BLaER1 treated with 17β-estradiol and CSF1 and Interleukin-3, amounts not matched to agents 10 nM and 100 nM (cell line): Measurements from ENCODE around the gene CPNE6.

Source experiments
- H3K27ac ChIP-seq, 11 experiments: shearing (Covaris generic); formaldehyde crosslinking; 2 replicates each; pipeline ENCODE4 v1.8.1; 2022
- H3K27me3 ChIP-seq, 11 experiments: shearing (Covaris generic); formaldehyde crosslinking; 2 replicates each; pipeline ENCODE4 v1.8.1; 2022
- H3K36me3 ChIP-seq, 11 experiments: shearing (Covaris generic); formaldehyde crosslinking; 2 replicates each; pipeline ENCODE4 v1.8.1; 2022
- H3K4me1 ChIP-seq, 10 experiments: shearing (Covaris generic); formaldehyde crosslinking; 2 replicates each; pipeline ENCODE4 v1.8.1; 2022
- H3K4me2 ChIP-seq, 11 experiments: shearing (Covaris generic); formaldehyde crosslinking; 2 replicates each; pipeline ENCODE4 v1.8.1; 2022
- H3K4me3 ChIP-seq, 10 experiments: shearing (Covaris generic); formaldehyde crosslinking; 2 replicates each; pipeline ENCODE4 v1.8.1; 2022
- H3K9ac ChIP-seq, 11 experiments: shearing (Covaris generic); formaldehyde crosslinking; 2 replicates each; pipeline ENCODE4 v1.8.1; 2022
- H3K9me3 ChIP-seq, 11 experiments: shearing (Covaris generic); formaldehyde crosslinking; replicated peaks in 1 of 11; 2 replicates each; pipeline ENCODE4 v1.8.1; 2022
- H4K20me1 ChIP-seq, 11 experiments: shearing (Covaris generic); formaldehyde crosslinking; 2 replicates each; pipeline ENCODE4 v1.8.1; 2022
- Cebpa-rat ChIP-seq, 11 experiments: shearing (Covaris generic); IDR thresholded peaks; 2 replicates each; pipeline ENCODE4 v1.8.1; 2022

CPNE6 gene

GRCh38 chr14:24108336-24108874, 37.0 kb downstream of the CPNE6 start:
- Histone ChIP-seq H3K4me3 (no peak overlapping the region), H3K4me2 (peak overlapping the region in 2 of 11 experiments; percentile 4 to 17; a peak in 3 of 22 replicates), H3K27ac (peak overlapping the region in 3 of 11 experiments; percentile 12 to 46 (median 45); a peak in 1 of 22 replicates), H4K20me1 (peaks cover 0 to 4% (median 0%) of the 10 kb centered on the region in 11 experiments; a peak in 1 of 22 replicates), H3K9ac (no peak overlapping the region), H3K9me3 (peaks cover 0 to 19% (median 15%) of the 10 kb centered on the region in 11 experiments; a peak in 17 of 22 replicates), H3K27me3 (no peaks in the 10 kb centered on the region), H3K4me1 (peaks cover 19 to 45% (median 26%) of the 10 kb centered on the region in 10 experiments), H3K36me3 (peaks cover 15 to 23% (median 19%) of the 10 kb centered on the region in 11 experiments)
- no peak for TF ChIP-seq Cebpa-rat (IDR thresholded peaks at IDR 0.05)

GRCh38 chr14:24110060-24110459, 38.7 kb downstream of the CPNE6 start:
- Histone ChIP-seq H4K20me1 (no peaks in the 10 kb centered on the region; a peak in 1 of 22 replicates), H3K9me3 (peaks cover 0 to 2% (median 0%) of the 10 kb centered on the region in 11 experiments; a peak in 3 of 22 replicates), H3K27me3 (no peaks in the 10 kb centered on the region), H3K4me1 (peaks cover 19 to 47% (median 27%) of the 10 kb centered on the region in 10 experiments), H3K27ac (no peak overlapping the region), H3K36me3 (peaks cover 0 to 7% (median 2%) of the 10 kb centered on the region in 11 experiments; a peak in 12 of 22 replicates), H3K9ac (no peak overlapping the region), H3K4me3 (no peak overlapping the region), H3K4me2 (peak overlapping the region in 2 of 11 experiments; percentile 2 to 17; a peak in 1 of 22 replicates)
- TF ChIP-seq Cebpa-rat (IDR thresholded peaks at IDR 0.05), result no peak

- Histone ChIP-seq H3K27ac (no peak overlapping the region), H3K4me3 (no peak overlapping the region), H4K20me1 (no peaks in the 10 kb centered on the region; a peak in 3 of 22 replicates), H3K4me1 (peaks cover 21 to 46% (median 28%) of the 10 kb centered on the region in 10 experiments), H3K36me3 (peaks cover 0 to 4% (median 0%) of the 10 kb centered on the region in 11 experiments; a peak in 1 of 22 replicates), H3K9ac (no peak overlapping the region), H3K4me2 (0 out of 22 replicates have a peak overlapping the region, but pooled peaks of 2 of the 11 experiments have one; percentile 2 to 15), H3K9me3 (no peaks in the 10 kb centered on the region), H3K27me3 (no peaks in the 10 kb centered on the region)
- no peak for TF ChIP-seq Cebpa-rat (IDR thresholded peaks at IDR 0.05)
Measured at GRCh38 chr14:24110523-24110922, 39.2 kb downstream of the CPNE6 start.

GRCh38 chr14:24113379-24113800, 42.0 kb downstream of the CPNE6 start:
- Histone ChIP-seq H3K9me3 (no peaks in the 10 kb centered on the region), H3K27ac (peak overlapping the region; percentile 87 to 99 (median 96)), H4K20me1 (peaks cover 0 to 8% (median 0%) of the 10 kb centered on the region in 11 experiments; a peak in 3 of 22 replicates), H3K4me3 (peak overlapping the region; percentile 71 to 88 (median 76)), H3K4me1 (peaks cover 25 to 52% (median 41%) of the 10 kb centered on the region in 10 experiments), H3K27me3 (no peaks in the 10 kb centered on the region), H3K36me3 (peaks cover 16 to 27% (median 19%) of the 10 kb centered on the region in 11 experiments), H3K4me2 (peak overlapping the region; percentile 80 to 99 (median 96)), H3K9ac (peak overlapping the region; percentile 85 to 97 (median 90))
- TF ChIP-seq Cebpa-rat (IDR thresholded peaks at IDR 0.05), result no peak

- Histone ChIP-seq H3K27ac (peak overlapping the region; percentile 87 to 99 (median 96)), H3K27me3 (no peaks in the 10 kb centered on the region), H3K9ac (peak overlapping the region; percentile 85 to 97 (median 90)), H3K9me3 (no peaks in the 10 kb centered on the region), H3K4me2 (peak overlapping the region; percentile 80 to 99 (median 96)), H4K20me1 (peaks cover 0 to 8% (median 0%) of the 10 kb centered on the region in 11 experiments; a peak in 3 of 22 replicates), H3K4me1 (peaks cover 21 to 46% (median 35%) of the 10 kb centered on the region in 10 experiments), H3K36me3 (peaks cover 21 to 33% (median 24%) of the 10 kb centered on the region in 11 experiments), H3K4me3 (peak overlapping the region; percentile 71 to 88 (median 76))
- TF ChIP-seq Cebpa-rat (IDR thresholded peaks at IDR 0.05), result peak in 5 of 11 experiments; percentile 37 to 71 (median 54); a peak in 7 of 22 replicates
Measured at GRCh38 chr14:24113801-24114531, 42.6 kb downstream of the CPNE6 start.

GRCh38 chr14:24114532-24115421, 43.4 kb downstream of the CPNE6 start, which contains the start of the genes DCAF11 and NRL:
Gene DCAF11 (plus strand): TSS chr14:24114777. CDS start chr14:24115595, 818 bp downstream.
Gene NRL (minus strand): TSS chr14:24114949. CDS start chr14:24082848, 32,101 bp downstream.
- Histone ChIP-seq H3K4me1 (peaks cover 21 to 40% (median 31%) of the 10 kb centered on the region in 10 experiments), H3K9me3 (no peaks in the 10 kb centered on the region), H3K27me3 (no peaks in the 10 kb centered on the region), H3K4me2 (peak within 1 kb of the TSS; percentile 96 to 100 (median 98)), H3K9ac (peak within 1 kb of the TSS; percentile 85 to 97 (median 90)), H3K27ac (peak within 1 kb of the TSS; percentile 87 to 99 (median 96)), H4K20me1 (peaks cover 0 to 8% (median 0%) of the 10 kb centered on the region in 11 experiments; a peak in 3 of 22 replicates), H3K36me3 (peaks cover 29 to 41% (median 32%) of the 10 kb centered on the region in 11 experiments), H3K4me3 (peak within 1 kb of the TSS; percentile 71 to 88 (median 76))
- TF ChIP-seq Cebpa-rat (IDR thresholded peaks at IDR 0.05), result no peak

GRCh38 chr14:24115422-24116127, 44.2 kb downstream of the CPNE6 start:
- TF ChIP-seq Cebpa-rat (IDR thresholded peaks at IDR 0.05), result no peak
- Histone ChIP-seq H3K9ac (peak overlapping the region; percentile 85 to 97 (median 90)), H3K4me3 (peak overlapping the region; percentile 71 to 88 (median 76))

More at GRCh38 chr14:24115422-24116127, 44.2 kb downstream of the CPNE6 start:
- Histone ChIP-seq H3K36me3 (peaks cover 37 to 49% (median 40%) of the 10 kb centered on the region in 11 experiments), H3K4me1 (peaks cover 18 to 33% (median 27%) of the 10 kb centered on the region in 10 experiments), H3K27ac (peak overlapping the region; percentile 87 to 99 (median 96); a peak in 21 of 22 replicates), H3K9me3 (no peaks in the 10 kb centered on the region), H3K27me3 (no peaks in the 10 kb centered on the region), H3K4me2 (peak overlapping the region; percentile 96 to 100 (median 97)), H4K20me1 (peaks cover 0 to 8% (median 0%) of the 10 kb centered on the region in 11 experiments; a peak in 3 of 22 replicates)
